ENCODE measurements around the gene BRF1. TPM values are rescaled to one million over a fixed set of nuclear protein-coding genes. Genes with fewer than 3 reads are reported as not detected.
"Not testable (repeated sequence)": the region's sequence is repeated elsewhere in the genome, so short reads cannot be mapped to it uniquely, and the experiment has no call there.

Gene BRF1
- total RNA-seq, 2 experiments from 2014 or later = 39.0 to 50.9 TPM

GRCh38 chr14:105287249-105288102 lies 13.3 kb downstream of the BRF1 start:
- peaks cover 16% of the 10 kb centered on the region for H3K36me3 Mint-ChIP-seq (ENCODE audit: low read depth)
- no peak for DNase-seq
- peaks cover 54% of the 10 kb centered on the region for H3K4me1 Mint-ChIP-seq
- POLR2A ChIA-PET = no interaction called here
- H3K27ac Mint-ChIP-seq = no peak overlapping the region
- H3K9me3 Mint-ChIP-seq = no peaks in the 10 kb centered on the region
- CTCF ChIA-PET = interaction anchor here (1.0 to 1.3 kb wide), 2 partner anchors 17 to 198 kb away, joined by 3 read pairs; no protein-coding TSS in a partner anchor
- H3K27me3 Mint-ChIP-seq = no peaks in the 10 kb centered on the region
- no peak overlapping the region for H3K4me3 Mint-ChIP-seq

- Mint-ChIP-seq H3K27me3 (no peaks in the 10 kb centered on the region), H3K4me1 (peaks cover 55% of the 10 kb centered on the region), H3K27ac (no peak overlapping the region), H3K36me3 (ENCODE audit: low read depth) (peaks cover 16% of the 10 kb centered on the region), H3K9me3 (no peaks in the 10 kb centered on the region), H3K4me3 (no peak overlapping the region)
- no peak for DNase-seq
- ChIA-PET POLR2A (no interaction called here), CTCF (no interaction called here)
Measured at GRCh38 chr14:105286759-105287144, 14.0 kb downstream of the BRF1 start.

- Mint-ChIP-seq H3K4me1 (peaks cover 46% of the 10 kb centered on the region), H3K27me3 (no peaks in the 10 kb centered on the region), H3K4me3 (no peak overlapping the region), H3K36me3 (ENCODE audit: low read depth) (peaks cover 16% of the 10 kb centered on the region), H3K9me3 (no peaks in the 10 kb centered on the region), H3K27ac (no peak overlapping the region)
- ChIA-PET CTCF (interaction anchor here (0.6 kb wide), 1 partner anchor 1940 kb away, joined by 5 read pairs; no protein-coding TSS in a partner anchor), POLR2A (no interaction called here)
- DNase-seq = no peak
Measured at GRCh38 chr14:105285174-105285573, 15.6 kb downstream of the BRF1 start.

GRCh38 chr14:105283899-105284298 lies 16.9 kb downstream of the BRF1 start:
- Mint-ChIP-seq H3K27me3 (no peaks in the 10 kb centered on the region), H3K27ac (peak overlapping the region; percentile 87), H3K4me1 (peaks cover 49% of the 10 kb centered on the region), H3K4me3 (peak overlapping the region; percentile 11), H3K36me3 (ENCODE audit: low read depth) (peaks cover 16% of the 10 kb centered on the region), H3K9me3 (no peaks in the 10 kb centered on the region)
- peak; percentile 53 for DNase-seq
- ChIA-PET CTCF (no interaction called here), POLR2A (interaction anchor here (0.8 kb wide), 1 partner anchor 104 kb away, joined by 3 read pairs; no protein-coding TSS in a partner anchor)

- Mint-ChIP-seq H3K27me3 (no peaks in the 10 kb centered on the region), H3K4me1 (peaks cover 49% of the 10 kb centered on the region), H3K4me3 (no peak overlapping the region), H3K36me3 (ENCODE audit: low read depth) (peaks cover 16% of the 10 kb centered on the region), H3K9me3 (no peaks in the 10 kb centered on the region), H3K27ac (no peak overlapping the region)
- no peak for DNase-seq
- ChIA-PET CTCF (no interaction called here), POLR2A (no interaction called here)
Measured at GRCh38 chr14:105283028-105283427, 17.8 kb downstream of the BRF1 start.

- Mint-ChIP-seq H3K36me3 (ENCODE audit: low read depth) (peaks cover 16% of the 10 kb centered on the region), H3K9me3 (no peaks in the 10 kb centered on the region), H3K4me3 (no peak overlapping the region), H3K27me3 (no peaks in the 10 kb centered on the region), H3K27ac (no peak overlapping the region), H3K4me1 (peaks cover 49% of the 10 kb centered on the region)
- ChIA-PET POLR2A (no interaction called here), CTCF (no interaction called here)
- DNase-seq = no peak
Measured at GRCh38 chr14:105282098-105282725, 18.6 kb downstream of the BRF1 start.

GRCh38 chr14:105281371-105282097 lies 19.3 kb downstream of the BRF1 start:
- Mint-ChIP-seq H3K4me1 (peaks cover 49% of the 10 kb centered on the region), H3K27me3 (no peaks in the 10 kb centered on the region), H3K36me3 (ENCODE audit: low read depth) (peaks cover 16% of the 10 kb centered on the region), H3K9me3 (no peaks in the 10 kb centered on the region), H3K4me3 (no peak overlapping the region), H3K27ac (no peak overlapping the region)
- DNase-seq = peak; percentile 52
- ChIA-PET POLR2A (no interaction called here), CTCF (interaction anchor here (0.6 kb wide), 1 partner anchor 1602 kb away, joined by 3 read pairs; no protein-coding TSS in a partner anchor)

- Mint-ChIP-seq H3K27me3 (no peaks in the 10 kb centered on the region), H3K4me3 (no peak overlapping the region), H3K27ac (no peak overlapping the region), H3K9me3 (no peaks in the 10 kb centered on the region), H3K4me1 (peaks cover 47% of the 10 kb centered on the region), H3K36me3 (ENCODE audit: low read depth) (peaks cover 16% of the 10 kb centered on the region)
- POLR2A ChIA-PET = no interaction called here
- CTCF ChIA-PET = no interaction called here
- DNase-seq = no peak
Measured at GRCh38 chr14:105280525-105280924, 20.3 kb downstream of the BRF1 start.

GRCh38 chr14:105279642-105280361 lies 21.0 kb downstream of the BRF1 start:
- Mint-ChIP-seq H3K27me3 (no peaks in the 10 kb centered on the region), H3K9me3 (no peaks in the 10 kb centered on the region), H3K4me1 (peaks cover 40% of the 10 kb centered on the region), H3K4me3 (no peak overlapping the region), H3K27ac (no peak overlapping the region), H3K36me3 (ENCODE audit: low read depth) (peaks cover 10% of the 10 kb centered on the region)
- CTCF ChIA-PET = interaction anchor here (0.7 kb wide), 1 partner anchor 14 kb away, joined by 4 read pairs; no protein-coding TSS in a partner anchor
- no peak for DNase-seq
- POLR2A ChIA-PET = no interaction called here

GRCh38 chr14:105277448-105277847 lies 23.4 kb downstream of the BRF1 start:
- CTCF ChIA-PET; H3K9me3 Mint-ChIP-seq; POLR2A ChIA-PET; H3K4me3 Mint-ChIP-seq; H3K27me3 Mint-ChIP-seq; H3K36me3 Mint-ChIP-seq (ENCODE audit: low read depth); H3K27ac Mint-ChIP-seq; DNase-seq: not testable (repeated sequence)
- H3K4me1 Mint-ChIP-seq = peaks cover 18% of the 10 kb centered on the region

- POLR2A ChIA-PET = no interaction called here
- H3K27me3 Mint-ChIP-seq = no peaks in the 10 kb centered on the region
- H3K4me3 Mint-ChIP-seq = no peak overlapping the region
- H3K4me1 Mint-ChIP-seq = peaks cover 8% of the 10 kb centered on the region
- no peak for DNase-seq
- H3K36me3 Mint-ChIP-seq (ENCODE audit: low read depth) = no peaks in the 10 kb centered on the region
- H3K9me3 Mint-ChIP-seq = no peaks in the 10 kb centered on the region
- peak overlapping the region; percentile 16 for H3K27ac Mint-ChIP-seq
- CTCF ChIA-PET = interaction anchor here (0.6 to 0.8 kb wide), 2 partner anchors 8 to 376 kb away, joined by 3 read pairs; no protein-coding TSS in a partner anchor
Measured at GRCh38 chr14:105275267-105275946, 25.4 kb downstream of the BRF1 start.

GRCh38 chr14:105274637-105275036 lies 26.2 kb downstream of the BRF1 start:
- Mint-ChIP-seq H3K27ac (no peak overlapping the region), H3K27me3 (no peaks in the 10 kb centered on the region), H3K4me1 (peaks cover 2% of the 10 kb centered on the region), H3K4me3 (no peak overlapping the region), H3K9me3 (no peaks in the 10 kb centered on the region), H3K36me3 (ENCODE audit: low read depth) (no peaks in the 10 kb centered on the region)
- no peak for DNase-seq
- ChIA-PET POLR2A (no interaction called here), CTCF (interaction anchor here (0.8 kb wide), 1 partner anchor 8 kb away, joined by 3 read pairs; no protein-coding TSS in a partner anchor)
